NK-92 (cell line): ENCODE data around the gene SLFN14.
"Not testable (repeated sequence)": the region's sequence is repeated elsewhere in the genome, so short reads cannot be mapped to it uniquely, and the experiment has no call there.

Source experiments
- DNase-seq: peaks from one replicate; lab custom pipeline; 2025; ENCODE audit not compliant: unreplicated experiment; lab: John Stamatoyannopoulos, UW

Gene SLFN14

GRCh38 chr17:35559495-35560210, 966 bp downstream of the SLFN14 start:
- no peak for DNase-seq

- no peak for DNase-seq
Observed at GRCh38 chr17:35557353-35557752, 3.3 kb downstream of the SLFN14 start.

- DNase-seq, result no peak
Observed at GRCh38 chr17:35555691-35556090, 4.9 kb downstream of the SLFN14 start.

DNA sequence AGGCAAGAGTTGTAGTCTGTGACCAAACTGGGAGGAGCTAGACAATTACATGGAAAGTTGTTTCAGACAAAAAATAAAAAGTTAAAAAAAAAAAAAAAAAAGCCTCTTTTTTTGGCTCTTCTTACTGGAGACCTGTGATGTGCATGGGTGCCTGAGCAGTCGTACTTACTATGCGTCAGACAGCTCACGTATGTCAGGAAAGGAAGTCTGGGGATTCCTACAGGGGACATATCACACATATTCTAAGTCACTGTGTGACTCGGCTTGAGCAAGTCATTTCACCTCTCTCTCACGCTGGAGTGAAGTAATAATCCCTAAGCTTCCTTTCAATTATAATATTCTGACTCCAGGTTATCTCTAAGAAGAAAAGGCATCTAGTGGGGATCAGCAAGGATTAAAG, 6.0 kb downstream of the SLFN14 start:
- no peak for DNase-seq

- no peak for DNase-seq
Observed at GRCh38 chr17:35553310-35553709, 7.3 kb downstream of the SLFN14 start.

GRCh38 chr17:35548978-35549377, 11.6 kb downstream of the SLFN14 start:
- no peak for DNase-seq

GRCh38 chr17:35548208-35548810, 12.3 kb downstream of the SLFN14 start:
- no peak for DNase-seq

DNA sequence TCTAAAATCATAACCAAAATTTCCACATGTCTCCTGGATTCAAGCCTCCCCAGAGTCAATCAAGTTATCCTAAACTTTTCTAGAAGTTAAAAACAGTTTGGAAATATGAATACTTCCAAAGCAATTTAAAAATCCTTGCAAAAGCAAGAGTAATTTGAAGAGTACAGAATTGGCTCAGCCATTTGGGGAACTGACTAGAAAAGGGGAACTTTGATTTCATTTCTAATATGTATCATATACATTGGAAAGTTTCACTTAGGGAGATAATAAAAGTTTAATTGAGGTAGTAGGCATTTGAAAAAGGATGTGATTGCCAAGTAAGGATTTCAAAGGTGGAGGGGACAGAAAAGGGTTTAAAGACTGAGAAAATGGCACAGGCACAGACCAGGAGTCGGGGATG, 14.1 kb downstream of the SLFN14 start:
- DNase-seq, result no peak

GRCh38 chr17:35545150-35545549, 15.5 kb downstream of the SLFN14 start:
- DNase-seq, result no peak

- no peak for DNase-seq
Observed at GRCh38 chr17:35543856-35544255, 16.8 kb downstream of the SLFN14 start.

- DNase-seq, result no peak
Observed at GRCh38 chr17:35542990-35543389, 17.6 kb downstream of the SLFN14 start.

DNA sequence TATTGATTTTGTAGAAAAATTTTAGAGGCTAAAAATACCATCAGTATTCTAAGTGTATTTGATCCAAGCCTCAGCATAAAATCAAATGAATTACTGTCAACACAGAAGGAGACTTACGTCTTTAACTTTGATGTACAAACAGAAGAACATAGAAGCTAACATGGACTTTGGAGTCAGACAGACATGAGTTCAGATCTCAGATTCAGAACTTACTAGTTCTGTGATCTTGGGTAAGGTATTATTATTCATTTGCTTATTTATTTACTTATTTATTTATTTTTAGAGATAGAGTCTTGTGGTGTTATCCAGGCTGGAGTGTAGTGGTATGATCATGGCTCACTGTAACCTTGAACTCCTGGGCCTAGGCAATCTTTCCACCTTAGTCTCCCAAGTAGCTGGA, 19.2 kb downstream of the SLFN14 start:
- no peak for DNase-seq

GRCh38 chr17:35540589-35541404, 19.8 kb downstream of the SLFN14 start:
- DNase-seq, result no peak

DNA sequence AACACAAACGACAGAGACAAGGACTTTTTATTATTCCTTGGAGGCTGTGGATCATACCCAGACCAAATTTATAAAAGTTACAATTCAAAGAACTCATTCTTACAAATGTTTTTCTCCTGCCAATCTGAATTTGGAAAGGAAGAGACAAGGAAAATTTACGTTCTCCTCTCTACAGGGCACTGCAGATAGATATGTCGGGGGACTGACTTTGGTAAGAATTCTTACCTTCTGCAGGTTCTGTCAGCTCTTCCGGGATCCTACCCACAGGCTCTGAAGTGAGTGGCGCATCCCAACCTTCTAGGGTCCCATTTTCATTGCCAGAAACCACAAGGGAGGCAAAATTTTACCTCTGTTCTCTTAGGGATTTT, 21.0 kb downstream of the SLFN14 start:
- no peak for DNase-seq

DNA sequence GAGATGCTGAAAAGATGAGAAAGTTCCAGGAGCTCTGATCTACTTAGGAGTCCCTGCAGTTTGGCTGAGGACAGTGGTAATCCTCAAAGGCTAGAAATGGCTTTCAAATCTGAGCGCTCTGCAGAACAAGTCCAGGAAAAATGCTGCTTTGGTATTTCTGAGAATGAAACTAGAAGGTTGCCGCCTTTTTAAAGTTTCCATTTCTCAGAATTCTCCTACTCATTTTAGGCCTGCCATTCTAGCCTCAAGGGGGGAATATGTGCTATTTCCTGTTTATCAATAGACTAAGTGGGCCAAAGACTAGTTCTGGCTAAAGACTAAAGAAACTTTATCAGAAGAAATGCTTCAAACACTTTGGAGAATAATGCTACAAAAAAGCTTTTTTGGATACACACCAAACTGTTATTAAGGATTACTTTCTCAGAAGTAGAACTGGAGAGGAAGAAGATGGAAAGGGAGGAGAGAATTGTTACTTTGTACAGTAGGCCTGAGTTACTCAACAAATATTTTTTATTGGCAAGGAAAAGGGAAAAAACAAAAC, 22.9 kb downstream of the SLFN14 start, which contains the start of gene SLFN12L:
SLFN12L (minus strand) TSS at position 78 of the 541 bp plus-strand sequence. CDS start 15,314 bp downstream, outside the sequence.
- DNase-seq, result no peak

- DNase-seq, result no peak
Observed at GRCh38 chr17:35536664-35537171, 23.9 kb downstream of the SLFN14 start.

DNA sequence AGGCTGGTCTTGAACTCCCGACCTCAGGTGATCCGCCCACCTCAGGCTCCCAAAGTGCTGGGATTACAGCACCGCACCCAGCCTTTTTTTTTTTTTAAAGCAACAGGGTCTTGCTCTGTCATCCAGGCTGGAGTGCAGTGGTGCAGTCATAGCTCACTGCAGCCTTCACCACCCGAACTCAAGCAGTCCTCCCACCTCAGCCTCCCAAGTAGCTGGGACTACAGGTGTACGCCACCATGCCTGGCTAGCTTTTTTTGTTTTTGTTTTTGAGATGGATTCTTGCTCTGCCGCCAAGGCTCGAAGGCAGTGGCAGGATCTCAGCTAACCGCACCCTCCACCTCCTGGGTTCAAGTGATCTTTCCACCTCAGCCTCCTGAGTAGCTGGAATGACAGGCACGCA, 25.2 kb downstream of the SLFN14 start:
- DNase-seq, result not testable (repeated sequence)

GRCh38 chr17:35534576-35535093, 26.0 kb downstream of the SLFN14 start:
- DNase-seq, result no peak

GRCh38 chr17:35531160-35531559, 29.5 kb downstream of the SLFN14 start:
- no peak for DNase-seq

- DNase-seq, result no peak
Observed at GRCh38 chr17:35529866-35530265, 30.8 kb downstream of the SLFN14 start.

DNA sequence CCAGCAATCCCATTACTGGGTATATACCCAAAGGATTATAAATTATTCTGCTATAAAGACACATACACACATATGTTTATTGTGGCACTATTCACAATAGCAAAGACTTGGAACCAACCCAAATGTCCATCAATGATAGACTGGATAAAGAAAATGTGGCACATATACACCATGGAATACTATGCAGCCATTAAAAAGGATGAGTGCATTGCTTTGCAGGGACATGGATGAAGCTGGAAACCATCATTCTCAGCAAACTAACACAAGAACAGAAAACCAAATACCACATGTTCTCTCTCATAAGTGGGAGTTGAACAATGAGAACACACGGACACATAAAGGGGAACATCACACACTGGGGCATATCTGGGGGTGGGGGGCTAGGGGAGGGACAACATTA, 31.3 kb downstream of the SLFN14 start:
- DNase-seq, result not testable (repeated sequence)
